Measurements from ENCODE around the gene MACO1. TPM values are rescaled to one million over a fixed set of nuclear protein-coding genes. Genes with fewer than 3 reads are reported as not detected.

MACO1 gene
- total RNA-seq, 2 donors from 2014 or later = 17.7 to 28.2 TPM

DNA sequence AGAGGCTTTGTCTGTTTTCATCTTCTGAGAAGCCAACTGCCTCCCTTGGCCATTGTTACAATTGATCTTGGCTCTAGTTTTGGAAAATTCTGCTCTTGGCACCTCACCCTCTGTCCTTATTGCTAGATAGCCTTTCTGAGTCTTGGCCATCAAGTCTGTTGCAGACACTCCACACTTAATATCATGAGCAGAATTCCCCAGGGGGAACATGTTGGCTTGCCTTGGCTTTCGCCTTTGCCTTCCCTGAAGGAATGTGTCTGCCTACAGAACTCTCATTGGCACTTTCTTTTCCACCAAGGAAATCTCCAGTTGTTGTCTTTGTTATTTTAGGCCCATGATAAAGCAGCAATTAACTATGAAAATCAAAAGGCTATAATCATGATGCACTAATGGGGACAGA lies 70.0 kb downstream of the MACO1 start:
- no peak overlapping the region for H3K27ac ChIP-seq
- H3K36me3 ChIP-seq = peaks cover 7% of the 10 kb centered on the region
- intact Hi-C loops (cut with DNase I) = no loop called here
- no peak for DNase-seq
- no peak overlapping the region for H3K4me3 ChIP-seq
- no peak overlapping the region for H3K9ac ChIP-seq (ENCODE audit: low read depth in 2 of 2, low read length in 2 of 2)
- H3K4me1 ChIP-seq = peaks cover 7% of the 10 kb centered on the region
- no peaks in the 10 kb centered on the region for H3K9me3 ChIP-seq
- TF ChIP-seq, protein P1, sequence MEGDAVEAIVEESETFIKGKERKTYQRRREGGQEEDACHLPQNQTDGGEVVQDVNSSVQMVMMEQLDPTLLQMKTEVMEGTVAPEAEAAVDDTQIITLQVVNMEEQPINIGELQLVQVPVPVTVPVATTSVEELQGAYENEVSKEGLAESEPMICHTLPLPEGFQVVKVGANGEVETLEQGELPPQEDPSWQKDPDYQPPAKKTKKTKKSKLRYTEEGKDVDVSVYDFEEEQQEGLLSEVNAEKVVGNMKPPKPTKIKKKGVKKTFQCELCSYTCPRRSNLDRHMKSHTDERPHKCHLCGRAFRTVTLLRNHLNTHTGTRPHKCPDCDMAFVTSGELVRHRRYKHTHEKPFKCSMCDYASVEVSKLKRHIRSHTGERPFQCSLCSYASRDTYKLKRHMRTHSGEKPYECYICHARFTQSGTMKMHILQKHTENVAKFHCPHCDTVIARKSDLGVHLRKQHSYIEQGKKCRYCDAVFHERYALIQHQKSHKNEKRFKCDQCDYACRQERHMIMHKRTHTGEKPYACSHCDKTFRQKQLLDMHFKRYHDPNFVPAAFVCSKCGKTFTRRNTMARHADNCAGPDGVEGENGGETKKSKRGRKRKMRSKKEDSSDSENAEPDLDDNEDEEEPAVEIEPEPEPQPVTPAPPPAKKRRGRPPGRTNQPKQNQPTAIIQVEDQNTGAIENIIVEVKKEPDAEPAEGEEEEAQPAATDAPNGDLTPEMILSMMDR (IDR thresholded peaks at IDR 0.05) = no peak
- H3K27me3 ChIP-seq = no peaks in the 10 kb centered on the region

DNA sequence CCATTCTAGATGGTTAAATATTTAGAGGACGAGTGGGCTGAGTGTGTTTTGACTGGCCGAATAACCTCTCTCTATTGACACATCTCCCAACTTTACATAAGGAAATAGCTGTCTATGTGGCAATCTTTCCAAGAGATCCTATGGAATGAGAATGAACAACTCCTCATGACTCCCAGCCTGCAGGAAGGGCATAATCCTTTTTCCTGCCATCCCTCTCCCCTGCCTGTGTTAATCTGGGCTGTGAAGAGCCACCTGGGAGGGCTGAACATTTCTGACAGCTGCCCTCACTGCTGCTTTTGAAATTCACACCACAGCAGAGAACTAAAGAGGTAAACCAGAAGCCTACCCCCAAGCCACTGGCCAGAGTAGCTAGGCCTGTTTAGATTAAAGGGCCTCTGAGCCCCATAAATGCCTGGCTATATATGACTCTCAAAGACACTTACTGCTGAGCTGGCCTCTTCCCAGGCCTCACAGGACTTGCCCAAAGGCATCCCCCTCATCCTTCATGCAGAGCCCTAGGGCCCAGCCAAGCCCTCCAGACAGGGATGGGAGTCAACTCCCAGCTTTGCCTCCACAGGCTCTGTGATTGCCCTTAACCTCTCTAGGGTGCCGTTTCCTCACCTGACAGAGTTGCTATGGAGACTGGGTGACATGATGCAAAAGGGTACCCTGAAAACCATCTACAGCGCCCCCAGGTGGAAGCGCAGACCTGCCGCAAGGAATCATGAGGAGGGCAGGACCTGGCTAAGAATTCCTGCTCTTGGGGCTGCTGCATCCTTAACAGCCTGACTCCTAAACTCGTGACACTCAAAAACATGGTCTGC lies 70.8 kb downstream of the MACO1 start:
- TF ChIP-seq, protein P1 (IDR thresholded peaks at IDR 0.05) = no peak
- H3K27ac ChIP-seq = peak overlapping the region; percentile 73

DNA sequence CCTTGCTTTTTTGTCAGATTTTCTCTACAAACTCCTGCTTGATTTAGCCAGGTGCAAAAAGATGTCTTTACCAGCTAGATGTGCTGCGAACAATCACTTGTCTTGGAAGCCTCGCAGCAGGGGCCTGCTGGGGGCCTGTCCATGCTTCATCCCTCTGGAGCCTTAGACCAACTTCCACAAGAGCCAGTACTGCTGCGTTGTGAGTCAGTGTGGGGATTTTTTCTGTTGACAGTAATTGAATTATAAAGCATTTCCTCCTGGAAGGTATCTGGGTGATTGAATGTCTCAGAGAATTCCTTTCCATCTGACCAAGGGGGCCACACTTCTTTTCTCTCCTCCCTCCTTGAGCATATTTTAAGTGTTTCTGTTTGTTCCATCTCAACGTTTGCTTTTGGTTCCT lies 72.3 kb downstream of the MACO1 start:
- DNase-seq = no peak
- intact Hi-C loops (cut with DNase I) = no loop called here

More for the DNA sequence above, 70.8 kb downstream of the MACO1 start:
- peak; percentile 50 for DNase-seq
- Histone ChIP-seq H3K27me3 (no peaks in the 10 kb centered on the region), H3K36me3 (no peaks in the 10 kb centered on the region), H3K9ac (ENCODE audit: low read depth in 2 of 2, low read length in 2 of 2) (peak overlapping the region in 1 of 2 donors; percentile 44), H3K4me1 (peaks cover 7% of the 10 kb centered on the region), H3K4me3 (no peak overlapping the region), H3K9me3 (no peaks in the 10 kb centered on the region)
- intact Hi-C loops (cut with DNase I) = no loop called here

DNA sequence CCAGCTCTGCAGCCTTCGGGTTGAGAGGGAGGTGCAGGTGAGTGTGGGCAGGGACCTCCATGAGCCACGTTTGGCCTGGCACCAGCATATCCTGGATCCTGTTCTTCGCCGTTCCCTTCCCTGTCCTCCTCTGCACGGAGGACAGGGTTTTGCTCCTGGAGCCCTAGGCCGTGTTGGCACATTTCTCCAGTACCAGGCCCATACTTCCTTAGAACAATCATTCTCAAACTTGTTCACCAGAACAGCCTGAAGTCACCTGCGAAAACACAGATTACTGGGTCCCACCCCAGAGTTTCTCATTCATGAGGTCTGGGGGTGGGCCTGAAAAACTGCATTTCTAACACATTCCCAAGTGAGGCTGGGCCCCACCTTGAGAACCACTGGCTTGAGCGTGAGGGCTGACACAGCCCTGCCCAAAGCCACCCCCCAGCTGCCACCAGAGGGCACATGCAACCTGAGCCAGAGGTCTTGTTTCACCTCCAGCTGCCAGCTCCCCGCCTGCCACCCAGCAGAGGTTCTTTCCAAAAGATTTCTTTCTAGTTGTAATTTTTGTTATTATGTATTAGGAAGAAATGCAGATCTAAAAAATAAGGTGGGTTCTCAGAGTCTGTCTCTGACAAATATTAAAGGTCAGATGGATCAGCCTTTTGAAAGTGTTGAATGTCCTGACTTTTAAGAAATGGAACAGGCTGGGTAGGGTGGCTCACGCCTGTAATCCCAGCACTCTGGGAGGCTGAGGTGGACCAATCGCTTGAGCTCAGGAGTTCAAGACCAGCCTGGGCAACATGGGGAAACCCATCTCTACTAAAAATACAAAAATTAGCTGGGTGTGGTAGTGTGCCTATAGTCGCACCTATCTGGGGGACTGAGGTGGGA lies 73.1 kb downstream of the MACO1 start:
- Histone ChIP-seq H3K27ac (no peak overlapping the region), H3K27me3 (no peaks in the 10 kb centered on the region), H3K4me1 (peaks cover 7% of the 10 kb centered on the region), H3K9me3 (no peaks in the 10 kb centered on the region), H3K9ac (ENCODE audit: low read depth in 2 of 2, low read length in 2 of 2) (no peak overlapping the region), H3K36me3 (no peaks in the 10 kb centered on the region), H3K4me3 (no peak overlapping the region)
- intact Hi-C loops (cut with DNase I) = no loop called here
- TF ChIP-seq, protein P1 (IDR thresholded peaks at IDR 0.05) = peak; percentile 60
- peak; percentile 80 for DNase-seq

More for the DNA sequence above, 72.3 kb downstream of the MACO1 start:
- no peaks in the 10 kb centered on the region for H3K9me3 ChIP-seq
- H3K4me3 ChIP-seq = no peak overlapping the region
- peaks cover 7% of the 10 kb centered on the region for H3K4me1 ChIP-seq
- no peaks in the 10 kb centered on the region for H3K27me3 ChIP-seq
- no peak overlapping the region for H3K27ac ChIP-seq
- no peaks in the 10 kb centered on the region for H3K36me3 ChIP-seq
- no peak overlapping the region for H3K9ac ChIP-seq (ENCODE audit: low read depth in 2 of 2, low read length in 2 of 2)
- TF ChIP-seq, protein P1 (IDR thresholded peaks at IDR 0.05) = no peak

DNA sequence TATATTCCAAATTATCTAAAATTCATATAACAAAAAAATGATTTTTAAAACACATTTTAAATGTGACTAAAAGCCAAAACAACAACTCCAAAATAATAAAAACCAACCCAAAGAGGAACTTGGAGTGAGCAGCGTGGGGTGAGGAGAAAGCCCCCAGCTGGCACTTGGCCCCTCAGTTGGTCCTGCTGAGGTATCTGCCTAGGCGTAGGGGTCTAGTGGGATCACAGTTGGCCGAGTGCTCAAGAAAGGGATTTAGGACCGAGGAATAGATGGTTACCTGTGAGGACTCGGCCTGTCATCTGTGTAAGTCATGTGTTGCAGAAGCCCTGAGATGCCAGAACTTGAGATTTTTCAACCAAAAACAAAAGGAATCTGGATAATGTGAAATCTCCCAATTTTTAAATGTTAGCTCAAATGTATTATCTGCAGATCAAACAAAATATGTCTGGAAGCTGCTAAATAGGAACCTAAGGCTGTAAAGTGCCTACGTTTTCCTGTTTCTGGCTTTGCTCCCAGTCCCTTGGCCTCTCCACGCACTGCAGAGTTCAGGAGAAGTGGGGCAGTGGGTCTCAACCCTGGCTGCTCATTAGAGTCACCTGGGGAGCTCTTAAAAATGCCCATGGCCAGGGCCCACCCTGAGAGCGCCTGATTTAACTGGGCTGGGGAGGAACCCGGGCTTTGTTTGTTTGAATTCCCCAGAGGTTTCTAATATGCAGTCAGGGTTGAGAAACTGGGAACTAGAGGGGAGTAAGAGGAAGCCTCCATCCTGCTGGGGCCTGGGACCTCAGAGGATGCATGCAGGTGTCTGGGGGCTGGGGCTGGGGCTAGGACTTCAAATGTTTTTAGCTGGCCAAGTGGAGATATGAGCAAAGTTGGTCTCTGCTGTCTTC lies 74.3 kb downstream of the MACO1 start:
- Histone ChIP-seq H3K27ac (no peak overlapping the region), H3K4me1 (peaks cover 7% of the 10 kb centered on the region), H3K36me3 (no peaks in the 10 kb centered on the region), H3K9me3 (no peaks in the 10 kb centered on the region), H3K27me3 (no peaks in the 10 kb centered on the region), H3K4me3 (no peak overlapping the region), H3K9ac (ENCODE audit: low read depth in 2 of 2, low read length in 2 of 2) (no peak overlapping the region)
- intact Hi-C loops (cut with DNase I) = no loop called here
- DNase-seq = no peak
- TF ChIP-seq, protein P1 (IDR thresholded peaks at IDR 0.05) = no peak
